ENCODE results near the gene DLG2.

DLG2 gene

GRCh38 chr11:85582111-85582510 is 45.0 kb downstream of the DLG2 start:
- TF ChIP-seq CTCF (IDR thresholded peaks at IDR 0.05; ENCODE audit: insufficient read depth, missing control alignments), result no peak
- FAIRE-seq (no peak), DNase-seq (ENCODE audit: insufficient read length, low spot score) (no peak)

DNA sequence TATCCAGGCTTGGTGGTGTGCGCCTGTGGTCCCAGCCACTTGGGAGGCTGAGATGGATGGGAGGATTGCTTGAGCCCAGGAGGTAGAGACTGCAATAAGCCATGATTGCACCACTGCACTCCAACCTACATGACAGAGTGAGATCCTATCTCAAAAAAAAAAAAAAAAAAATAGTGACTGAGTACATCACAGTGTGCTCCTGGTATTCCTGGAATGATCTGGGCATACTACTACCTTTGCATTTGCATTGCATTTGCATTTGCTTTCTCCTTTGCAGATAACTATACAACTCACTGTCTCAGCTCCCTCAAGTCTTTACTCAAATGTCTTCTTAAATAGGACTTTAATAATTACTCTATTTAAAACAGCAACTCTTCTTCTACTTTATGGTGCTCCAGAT is 51.8 kb downstream of the DLG2 start:
- DNase-seq (ENCODE audit: insufficient read length, low spot score) (no peak), FAIRE-seq (no peak)
- TF ChIP-seq CTCF (IDR thresholded peaks at IDR 0.05; ENCODE audit: insufficient read depth, missing control alignments), result no peak

DNA sequence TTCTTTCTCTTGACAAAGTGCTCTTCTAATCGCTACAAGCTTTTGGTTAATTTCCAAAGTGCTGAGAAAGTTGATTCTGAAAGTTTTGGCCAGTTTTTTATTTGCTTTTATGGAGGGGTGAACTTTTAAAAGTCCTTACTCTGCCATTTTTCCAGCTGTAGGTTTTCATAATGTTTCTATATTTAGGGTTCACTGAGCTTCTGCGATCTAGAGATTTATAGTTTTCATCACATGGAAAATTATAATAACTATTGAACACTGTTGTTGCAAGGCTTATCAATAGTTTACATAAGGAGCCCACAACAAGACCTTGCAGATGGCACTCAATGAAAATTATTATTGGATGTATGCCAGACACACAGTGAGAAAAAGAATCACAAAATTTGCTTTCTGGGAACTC is 55.1 kb downstream of the DLG2 start:
- no peak for TF ChIP-seq CTCF (IDR thresholded peaks at IDR 0.05; ENCODE audit: insufficient read depth, missing control alignments)
- no peak for FAIRE-seq
- no peak for DNase-seq (ENCODE audit: insufficient read length, low spot score)

DNA sequence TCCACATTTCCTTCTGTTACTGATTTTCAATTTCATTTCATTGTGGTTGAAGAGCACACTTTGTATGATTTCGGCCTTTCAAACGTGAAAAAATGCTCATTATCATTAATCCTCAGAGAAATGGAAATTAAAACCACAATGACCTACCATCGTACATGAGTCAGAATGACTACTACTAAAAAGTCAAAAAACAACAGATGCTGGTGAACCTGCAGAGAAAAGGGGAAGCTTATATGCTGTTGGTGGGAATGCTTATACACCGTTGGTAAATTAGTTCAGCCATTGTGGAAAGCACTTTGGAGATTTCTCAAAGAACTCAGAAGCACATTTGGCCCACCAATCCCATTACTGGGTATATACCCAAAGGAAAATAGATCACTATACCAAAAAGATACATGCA is 57.6 kb downstream of the DLG2 start:
- no peak for FAIRE-seq
- no peak for TF ChIP-seq CTCF (IDR thresholded peaks at IDR 0.05; ENCODE audit: insufficient read depth, missing control alignments)
- DNase-seq (ENCODE audit: insufficient read length, low spot score), result no peak

DNA sequence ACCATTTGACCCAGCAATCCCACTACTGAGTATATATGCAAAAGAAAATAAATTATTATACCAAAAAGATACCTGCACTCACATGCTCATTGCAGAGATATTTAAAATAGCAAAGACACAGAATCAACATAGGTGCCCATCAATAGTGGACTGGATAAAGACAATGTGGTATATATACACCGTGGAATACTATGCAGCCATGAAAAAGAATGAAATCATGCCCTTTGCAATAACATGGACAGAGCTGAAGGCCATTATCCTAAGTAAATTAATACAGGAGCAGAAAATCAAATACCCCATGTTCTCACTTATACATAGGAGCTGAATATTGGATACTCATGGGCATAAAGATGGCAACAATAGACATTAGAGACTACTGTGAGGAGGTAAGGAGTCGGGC is 68.7 kb downstream of the DLG2 start:
- DNase-seq (ENCODE audit: insufficient read length, low spot score), result no peak
- TF ChIP-seq CTCF (IDR thresholded peaks at IDR 0.05; ENCODE audit: insufficient read depth, missing control alignments), result no peak
- no peak for FAIRE-seq

DNA sequence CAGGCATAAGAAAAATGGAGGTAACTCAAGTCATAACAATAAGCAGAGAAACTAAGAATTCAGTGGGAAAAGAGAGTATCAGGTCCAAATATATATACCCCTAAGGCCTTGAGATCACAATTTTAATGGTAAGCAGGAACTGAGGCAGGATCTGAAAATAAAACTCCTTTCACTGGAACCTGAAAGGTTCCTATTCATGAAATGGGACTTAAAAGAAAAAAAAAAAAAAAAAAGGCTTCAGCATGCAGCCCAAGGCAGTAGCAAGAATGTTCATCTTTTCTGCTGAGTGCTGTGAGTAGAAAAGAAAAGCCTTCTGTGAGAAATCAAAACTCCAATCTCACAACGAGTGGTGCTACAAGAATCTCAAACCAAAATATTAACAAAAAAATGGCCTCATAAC is 75.3 kb downstream of the DLG2 start:
- DNase-seq (ENCODE audit: insufficient read length, low spot score), result no peak
- no peak for TF ChIP-seq CTCF (IDR thresholded peaks at IDR 0.05; ENCODE audit: insufficient read depth, missing control alignments)
- FAIRE-seq, result no peak

- no peak for TF ChIP-seq CTCF (IDR thresholded peaks at IDR 0.05; ENCODE audit: insufficient read depth, missing control alignments)
- FAIRE-seq, result no peak
- no peak for DNase-seq (ENCODE audit: insufficient read length, low spot score)
Measured at GRCh38 chr11:85541683-85542082, 85.5 kb downstream of the DLG2 start.
